GM23338 (cell line): ENCODE data around the gene FOXD1. TPM values are rescaled to one million over a fixed set of nuclear protein-coding genes. Genes with fewer than 3 reads are reported as not detected.

Experiments used
- ATAC-seq: fragments of 200-7000 bp; cut with Tn5 transposase; 3 replicates; pipeline ENCODE4 v1.9.1; 2020
- DNase-seq: peaks from one replicate; pipeline ENCODE4 v3.0.0-alpha.2; 2015; ENCODE audit warnings: low spot score
- H2AFZ ChIP-seq: fragments of 200-600 bp; sonication (generic); 2 replicates; pipeline ENCODE4 v1.8.0; 2016; ENCODE audit warnings: antibody characterized with exemption, mild to moderate bottlenecking, moderate library complexity
- H3F3A ChIP-seq: fragments of 200-600 bp; sonication (generic); replicated peaks from 2 replicates; pipeline ENCODE4 v1.8.0; 2017; ENCODE audit warnings: antibody characterized with exemption, mixed run types, low read depth
- H3K27ac ChIP-seq: fragments of 200-600 bp; sonication (generic); 2 replicates; pipeline ENCODE4 v1.6.1; 2016; ENCODE audit warnings: low read depth
- H3K27me3 ChIP-seq: fragments of 200-600 bp; sonication (generic); 2 replicates; pipeline ENCODE4 v1.8.0; 2016; ENCODE audit warnings: mild to moderate bottlenecking, mixed run types, moderate library complexity; ENCODE audit not compliant: insufficient read depth
- H3K36me3 ChIP-seq: fragments of 200-600 bp; sonication (generic); 2 replicates; pipeline ENCODE4 v1.8.0; 2016; ENCODE audit warnings: mild to moderate bottlenecking; ENCODE audit not compliant: insufficient read depth
- H3K4me1 ChIP-seq: fragments of 200-600 bp; sonication (generic); 2 replicates; pipeline ENCODE4 v1.8.0; 2016; ENCODE audit warnings: mild to moderate bottlenecking, moderate library complexity; ENCODE audit not compliant: insufficient read depth
- H3K4me2 ChIP-seq: fragments of 200-600 bp; sonication (generic); 2 replicates; pipeline ENCODE4 v1.7.1; 2017; ENCODE audit warnings: mixed run types
- H3K4me3 ChIP-seq: fragments of 200-600 bp; sonication (generic); 2 replicates; pipeline ENCODE4 v1.6.1; 2016; ENCODE audit warnings: mixed run types
- H3K79me2 ChIP-seq: fragments of 200-600 bp; sonication (generic); replicated peaks from 2 replicates; pipeline ENCODE4 v1.8.0; 2017; ENCODE audit warnings: mild to moderate bottlenecking; ENCODE audit not compliant: insufficient read depth
- H3K9me2 ChIP-seq: fragments of 200-600 bp; sonication (generic); 2 replicates; pipeline ENCODE4 v1.8.0; 2017; ENCODE audit not compliant: insufficient read depth
- H4K20me1 ChIP-seq: fragments of 200-600 bp; sonication (generic); replicated peaks from 2 replicates; pipeline ENCODE4 v1.8.0; 2017; ENCODE audit warnings: mild to moderate bottlenecking; ENCODE audit not compliant: insufficient read depth
- H3K27ac Mint-ChIP-seq: 2 replicates; pipeline ENCODE4 v1.8.0; 2020; ENCODE audit warnings: inconsistent platforms, mild to moderate bottlenecking, moderate library complexity, mixed read lengths
- H3K27me3 Mint-ChIP-seq: 3 replicates; pipeline ENCODE4 v1.8.0; 2022; ENCODE audit warnings: low read depth, mild to moderate bottlenecking, moderate library complexity, mixed read lengths, inconsistent platforms; ENCODE audit not compliant: insufficient read depth, poor library complexity
- H3K36me3 Mint-ChIP-seq: 3 replicates; pipeline ENCODE4 v1.8.0; 2021; ENCODE audit warnings: low read depth, mild to moderate bottlenecking, inconsistent platforms, moderate library complexity, mixed read lengths
- H3K4me1 Mint-ChIP-seq: 3 replicates; pipeline ENCODE4 v1.8.0; 2020; ENCODE audit warnings: mild to moderate bottlenecking, inconsistent platforms, mixed read lengths
- H3K4me3 Mint-ChIP-seq: 3 replicates; pipeline ENCODE4 v1.8.0; 2021; ENCODE audit warnings: moderate library complexity, mild to moderate bottlenecking, inconsistent platforms, mixed read lengths
- H3K9me3 Mint-ChIP-seq: 3 replicates; pipeline ENCODE4 v1.8.0; 2020; ENCODE audit warnings: moderate library complexity, mild to moderate bottlenecking, inconsistent platforms, mixed read lengths
- CREB1 ChIP-seq: fragments of 250-450 bp; sonication (Bioruptor Pico); IDR thresholded peaks from 2 replicates; pipeline ENCODE4 v1.5.0; 2020; ENCODE audit warnings: low read depth, mild to moderate bottlenecking, moderate library complexity
- EZH2 ChIP-seq: fragments of 200-600 bp; sonication (generic); IDR thresholded peaks from one replicate; pipeline ENCODE4 v1.8.0; 2017; ENCODE audit warnings: antibody characterized with exemption, mild to moderate bottlenecking, low read depth; ENCODE audit not compliant: unreplicated experiment
- EZH2phosphoT487 ChIP-seq: fragments of 200-600 bp; sonication (generic); IDR thresholded peaks from one replicate; pipeline ENCODE4 v1.8.1; 2018; ENCODE audit warnings: antibody characterized with exemption; ENCODE audit not compliant: unreplicated experiment
- JUNB ChIP-seq: IDR thresholded peaks from one replicate; pipeline ENCODE4 v1.6.1; 2016; ENCODE audit warnings: antibody characterized with exemption; ENCODE audit not compliant: unreplicated experiment
- NANOG ChIP-seq: IDR thresholded peaks from 2 replicates; pipeline ENCODE4 v1.6.1; 2016; ENCODE audit warnings: antibody characterized with exemption, borderline replicate concordance
- POLR2AphosphoS5 ChIP-seq: IDR thresholded peaks from 2 replicates; pipeline ENCODE4 v1.6.1; 2016; ENCODE audit warnings: antibody characterized with exemption, low read depth
- STAT1 ChIP-seq: IDR thresholded peaks from one replicate; pipeline ENCODE4 v1.6.1; 2016; ENCODE audit warnings: antibody characterized with exemption; ENCODE audit not compliant: unreplicated experiment
- ZNF114 ChIP-seq: fragments of 250-450 bp; sonication (Bioruptor Pico); IDR thresholded peaks from 2 replicates; pipeline ENCODE4 v1.5.0; 2020; ENCODE audit warnings: mild to moderate bottlenecking, moderate library complexity
- ZNF331 ChIP-seq: fragments of 250-450 bp; sonication (Bioruptor Pico); IDR thresholded peaks from 2 replicates; pipeline ENCODE4 v1.5.0; 2020; ENCODE audit warnings: low read depth, mild to moderate bottlenecking, moderate library complexity
- polyA plus RNA-seq: library from polyadenylated mRNA; unstranded; fragments of >200 nt; fragmentation: Nextera tagmentation; extraction: Ambion mirVana; gene quantifications from 2 replicates; pipeline ENCODE4 v1.2.1, GENCODE V29; 2016
- total RNA-seq: library from RNA; depleted of rRNA; stranded (reverse); fragments of >200 nt; shearing (Covaris generic); gene quantifications from 2 replicates; pipeline ENCODE4 v1.2.3, GENCODE V29; 2014
- TF ChIP-seq, protein P1 (sequence below): IDR thresholded peaks from one replicate; pipeline ENCODE4 v1.6.1; 2018; ENCODE audit warnings: antibody characterized with exemption; ENCODE audit not compliant: unreplicated experiment
- TF ChIP-seq, protein P2 (sequence below): IDR thresholded peaks from 2 replicates; pipeline ENCODE4 v1.6.1; 2016; ENCODE audit warnings: antibody characterized with exemption
- TF ChIP-seq, protein P3 (sequence below), 2 experiments: fragments of 200-600 bp in 1 of 2; sonication (generic) in 1 of 2; conservative IDR thresholded peaks; 2 replicates each; pipeline versions ENCODE4 v1.5.1 to v1.6.1; 2016 to 2017; ENCODE audit warnings: antibody characterized with exemption in 2 of 2, low read depth in 2 of 2, mild to moderate bottlenecking in 2 of 2, moderate library complexity in 1 of 2
- TF ChIP-seq, protein P4 (sequence below): fragments of 250-450 bp; sonication (Bioruptor Pico); IDR thresholded peaks from 2 replicates; pipeline ENCODE4 v1.5.0; 2020; ENCODE audit warnings: mild to moderate bottlenecking, moderate library complexity

Gene FOXD1
- total and polyA plus RNA-seq, 2 experiments from 2014 or later, result 0.42 TPM; not detected in 1

DNA sequence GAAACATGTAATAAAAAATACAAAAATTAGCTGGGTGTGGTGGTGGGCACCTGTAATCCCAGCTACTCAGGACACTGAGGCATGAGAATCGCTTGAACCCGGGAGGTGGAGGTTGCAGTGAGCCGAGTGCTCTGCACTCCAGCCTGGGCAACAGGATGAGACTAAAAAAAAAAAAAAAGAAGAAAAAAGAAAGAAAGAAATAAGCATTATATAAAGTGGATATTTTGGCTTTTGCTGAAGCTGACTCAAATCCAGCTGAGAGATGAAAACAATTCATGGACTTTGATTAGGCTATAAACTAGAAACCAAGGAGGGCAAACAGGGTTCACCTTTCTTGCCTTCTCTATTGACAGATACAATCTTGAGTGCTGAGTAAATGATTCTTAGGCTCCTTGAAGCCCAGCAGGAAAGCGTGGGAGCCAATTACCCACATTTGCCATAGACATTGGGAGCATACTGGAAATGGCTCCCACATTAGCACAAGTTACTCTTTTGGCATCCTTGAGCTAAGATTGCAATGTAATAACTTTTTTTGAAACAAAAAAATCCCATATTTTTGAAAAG lies 47.3 kb upstream of the FOXD1 start:
- H3K4me1 ChIP-seq, result peaks cover 31% of the 10 kb centered on the region
- no peaks in the 10 kb centered on the region for H3K9me3 Mint-ChIP-seq
- H2AFZ ChIP-seq, result no peak overlapping the region
- peaks cover 9% of the 10 kb centered on the region; the same call in 1 of the 2 replicates for H4K20me1 ChIP-seq
- H3F3A ChIP-seq, result 0 out of 2 replicates have a peak, but pooled peaks cover 3% of the 10 kb centered on the region
- no peak for TF ChIP-seq ZNF331
- TF ChIP-seq, protein P1, sequence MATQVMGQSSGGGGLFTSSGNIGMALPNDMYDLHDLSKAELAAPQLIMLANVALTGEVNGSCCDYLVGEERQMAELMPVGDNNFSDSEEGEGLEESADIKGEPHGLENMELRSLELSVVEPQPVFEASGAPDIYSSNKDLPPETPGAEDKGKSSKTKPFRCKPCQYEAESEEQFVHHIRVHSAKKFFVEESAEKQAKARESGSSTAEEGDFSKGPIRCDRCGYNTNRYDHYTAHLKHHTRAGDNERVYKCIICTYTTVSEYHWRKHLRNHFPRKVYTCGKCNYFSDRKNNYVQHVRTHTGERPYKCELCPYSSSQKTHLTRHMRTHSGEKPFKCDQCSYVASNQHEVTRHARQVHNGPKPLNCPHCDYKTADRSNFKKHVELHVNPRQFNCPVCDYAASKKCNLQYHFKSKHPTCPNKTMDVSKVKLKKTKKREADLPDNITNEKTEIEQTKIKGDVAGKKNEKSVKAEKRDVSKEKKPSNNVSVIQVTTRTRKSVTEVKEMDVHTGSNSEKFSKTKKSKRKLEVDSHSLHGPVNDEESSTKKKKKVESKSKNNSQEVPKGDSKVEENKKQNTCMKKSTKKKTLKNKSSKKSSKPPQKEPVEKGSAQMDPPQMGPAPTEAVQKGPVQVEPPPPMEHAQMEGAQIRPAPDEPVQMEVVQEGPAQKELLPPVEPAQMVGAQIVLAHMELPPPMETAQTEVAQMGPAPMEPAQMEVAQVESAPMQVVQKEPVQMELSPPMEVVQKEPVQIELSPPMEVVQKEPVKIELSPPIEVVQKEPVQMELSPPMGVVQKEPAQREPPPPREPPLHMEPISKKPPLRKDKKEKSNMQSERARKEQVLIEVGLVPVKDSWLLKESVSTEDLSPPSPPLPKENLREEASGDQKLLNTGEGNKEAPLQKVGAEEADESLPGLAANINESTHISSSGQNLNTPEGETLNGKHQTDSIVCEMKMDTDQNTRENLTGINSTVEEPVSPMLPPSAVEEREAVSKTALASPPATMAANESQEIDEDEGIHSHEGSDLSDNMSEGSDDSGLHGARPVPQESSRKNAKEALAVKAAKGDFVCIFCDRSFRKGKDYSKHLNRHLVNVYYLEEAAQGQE, result no peak
- TF ChIP-seq, protein P2, sequence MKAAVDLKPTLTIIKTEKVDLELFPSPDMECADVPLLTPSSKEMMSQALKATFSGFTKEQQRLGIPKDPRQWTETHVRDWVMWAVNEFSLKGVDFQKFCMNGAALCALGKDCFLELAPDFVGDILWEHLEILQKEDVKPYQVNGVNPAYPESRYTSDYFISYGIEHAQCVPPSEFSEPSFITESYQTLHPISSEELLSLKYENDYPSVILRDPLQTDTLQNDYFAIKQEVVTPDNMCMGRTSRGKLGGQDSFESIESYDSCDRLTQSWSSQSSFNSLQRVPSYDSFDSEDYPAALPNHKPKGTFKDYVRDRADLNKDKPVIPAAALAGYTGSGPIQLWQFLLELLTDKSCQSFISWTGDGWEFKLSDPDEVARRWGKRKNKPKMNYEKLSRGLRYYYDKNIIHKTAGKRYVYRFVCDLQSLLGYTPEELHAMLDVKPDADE, result no peak
- TF ChIP-seq, protein P3, sequence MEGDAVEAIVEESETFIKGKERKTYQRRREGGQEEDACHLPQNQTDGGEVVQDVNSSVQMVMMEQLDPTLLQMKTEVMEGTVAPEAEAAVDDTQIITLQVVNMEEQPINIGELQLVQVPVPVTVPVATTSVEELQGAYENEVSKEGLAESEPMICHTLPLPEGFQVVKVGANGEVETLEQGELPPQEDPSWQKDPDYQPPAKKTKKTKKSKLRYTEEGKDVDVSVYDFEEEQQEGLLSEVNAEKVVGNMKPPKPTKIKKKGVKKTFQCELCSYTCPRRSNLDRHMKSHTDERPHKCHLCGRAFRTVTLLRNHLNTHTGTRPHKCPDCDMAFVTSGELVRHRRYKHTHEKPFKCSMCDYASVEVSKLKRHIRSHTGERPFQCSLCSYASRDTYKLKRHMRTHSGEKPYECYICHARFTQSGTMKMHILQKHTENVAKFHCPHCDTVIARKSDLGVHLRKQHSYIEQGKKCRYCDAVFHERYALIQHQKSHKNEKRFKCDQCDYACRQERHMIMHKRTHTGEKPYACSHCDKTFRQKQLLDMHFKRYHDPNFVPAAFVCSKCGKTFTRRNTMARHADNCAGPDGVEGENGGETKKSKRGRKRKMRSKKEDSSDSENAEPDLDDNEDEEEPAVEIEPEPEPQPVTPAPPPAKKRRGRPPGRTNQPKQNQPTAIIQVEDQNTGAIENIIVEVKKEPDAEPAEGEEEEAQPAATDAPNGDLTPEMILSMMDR (conservative IDR thresholded peaks at IDR 0.05; ENCODE audit: low read depth in 2 of 2), result no peak
- TF ChIP-seq, protein P4, sequence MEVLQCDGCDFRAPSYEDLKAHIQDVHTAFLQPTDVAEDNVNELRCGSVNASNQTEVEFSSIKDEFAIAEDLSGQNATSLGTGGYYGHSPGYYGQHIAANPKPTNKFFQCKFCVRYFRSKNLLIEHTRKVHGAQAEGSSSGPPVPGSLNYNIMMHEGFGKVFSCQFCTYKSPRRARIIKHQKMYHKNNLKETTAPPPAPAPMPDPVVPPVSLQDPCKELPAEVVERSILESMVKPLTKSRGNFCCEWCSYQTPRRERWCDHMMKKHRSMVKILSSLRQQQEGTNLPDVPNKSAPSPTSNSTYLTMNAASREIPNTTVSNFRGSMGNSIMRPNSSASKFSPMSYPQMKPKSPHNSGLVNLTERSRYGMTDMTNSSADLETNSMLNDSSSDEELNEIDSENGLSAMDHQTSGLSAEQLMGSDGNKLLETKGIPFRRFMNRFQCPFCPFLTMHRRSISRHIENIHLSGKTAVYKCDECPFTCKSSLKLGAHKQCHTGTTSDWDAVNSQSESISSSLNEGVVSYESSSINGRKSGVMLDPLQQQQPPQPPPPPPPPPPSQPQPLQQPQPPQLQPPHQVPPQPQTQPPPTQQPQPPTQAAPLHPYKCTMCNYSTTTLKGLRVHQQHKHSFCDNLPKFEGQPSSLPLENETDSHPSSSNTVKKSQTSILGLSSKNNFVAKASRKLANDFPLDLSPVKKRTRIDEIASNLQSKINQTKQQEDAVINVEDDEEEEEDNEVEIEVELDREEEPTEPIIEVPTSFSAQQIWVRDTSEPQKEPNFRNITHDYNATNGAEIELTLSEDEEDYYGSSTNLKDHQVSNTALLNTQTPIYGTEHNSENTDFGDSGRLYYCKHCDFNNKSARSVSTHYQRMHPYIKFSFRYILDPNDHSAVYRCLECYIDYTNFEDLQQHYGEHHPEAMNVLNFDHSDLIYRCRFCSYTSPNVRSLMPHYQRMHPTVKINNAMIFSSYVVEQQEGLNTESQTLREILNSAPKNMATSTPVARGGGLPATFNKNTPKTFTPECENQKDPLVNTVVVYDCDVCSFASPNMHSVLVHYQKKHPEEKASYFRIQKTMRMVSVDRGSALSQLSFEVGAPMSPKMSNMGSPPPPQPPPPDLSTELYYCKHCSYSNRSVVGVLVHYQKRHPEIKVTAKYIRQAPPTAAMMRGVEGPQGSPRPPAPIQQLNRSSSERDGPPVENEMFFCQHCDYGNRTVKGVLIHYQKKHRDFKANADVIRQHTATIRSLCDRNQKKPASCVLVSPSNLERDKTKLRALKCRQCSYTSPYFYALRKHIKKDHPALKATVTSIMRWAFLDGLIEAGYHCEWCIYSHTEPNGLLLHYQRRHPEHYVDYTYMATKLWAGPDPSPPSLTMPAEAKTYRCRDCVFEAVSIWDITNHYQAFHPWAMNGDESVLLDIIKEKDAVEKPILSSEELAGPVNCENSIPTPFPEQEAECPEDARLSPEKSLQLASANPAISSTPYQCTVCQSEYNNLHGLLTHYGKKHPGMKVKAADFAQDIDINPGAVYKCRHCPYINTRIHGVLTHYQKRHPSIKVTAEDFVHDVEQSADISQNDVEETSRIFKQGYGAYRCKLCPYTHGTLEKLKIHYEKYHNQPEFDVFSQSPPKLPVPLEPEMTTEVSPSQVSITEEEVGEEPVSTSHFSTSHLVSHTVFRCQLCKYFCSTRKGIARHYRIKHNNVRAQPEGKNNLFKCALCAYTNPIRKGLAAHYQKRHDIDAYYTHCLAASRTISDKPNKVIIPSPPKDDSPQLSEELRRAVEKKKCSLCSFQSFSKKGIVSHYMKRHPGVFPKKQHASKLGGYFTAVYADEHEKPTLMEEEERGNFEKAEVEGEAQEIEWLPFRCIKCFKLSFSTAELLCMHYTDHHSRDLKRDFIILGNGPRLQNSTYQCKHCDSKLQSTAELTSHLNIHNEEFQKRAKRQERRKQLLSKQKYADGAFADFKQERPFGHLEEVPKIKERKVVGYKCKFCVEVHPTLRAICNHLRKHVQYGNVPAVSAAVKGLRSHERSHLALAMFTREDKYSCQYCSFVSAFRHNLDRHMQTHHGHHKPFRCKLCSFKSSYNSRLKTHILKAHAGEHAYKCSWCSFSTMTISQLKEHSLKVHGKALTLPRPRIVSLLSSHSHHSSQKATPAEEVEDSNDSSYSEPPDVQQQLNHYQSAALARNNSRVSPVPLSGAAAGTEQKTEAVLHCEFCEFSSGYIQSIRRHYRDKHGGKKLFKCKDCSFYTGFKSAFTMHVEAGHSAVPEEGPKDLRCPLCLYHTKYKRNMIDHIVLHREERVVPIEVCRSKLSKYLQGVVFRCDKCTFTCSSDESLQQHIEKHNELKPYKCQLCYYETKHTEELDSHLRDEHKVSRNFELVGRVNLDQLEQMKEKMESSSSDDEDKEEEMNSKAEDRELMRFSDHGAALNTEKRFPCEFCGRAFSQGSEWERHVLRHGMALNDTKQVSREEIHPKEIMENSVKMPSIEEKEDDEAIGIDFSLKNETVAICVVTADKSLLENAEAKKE (CRISPR knock-in tag), result no peak
- TF ChIP-seq NANOG, result no peak
- TF ChIP-seq EZH2, result no peak
- TF ChIP-seq JUNB, result no peak
- TF ChIP-seq STAT1, result no peak
- TF ChIP-seq CREB1 (CRISPR knock-in tag), result no peak
- no peak for TF ChIP-seq ZNF114 (CRISPR knock-in tag)
- no peak for TF ChIP-seq EZH2phosphoT487
- TF ChIP-seq POLR2AphosphoS5, result no peak
- no peak overlapping the region for H3K4me2 ChIP-seq
- H3K36me3 Mint-ChIP-seq, result peaks cover 24% of the 10 kb centered on the region
- peaks cover 7% of the 10 kb centered on the region for H3K27me3 Mint-ChIP-seq
- no peaks in the 10 kb centered on the region for H3K27me3 ChIP-seq
- H3K27ac Mint-ChIP-seq, result no peak overlapping the region
- H3K9me2 ChIP-seq, result no peaks in the 10 kb centered on the region
- H3K4me3 Mint-ChIP-seq, result no peak overlapping the region
- ATAC-seq (no peak), DNase-seq (no peak)
- H3K79me2 ChIP-seq, result peaks cover 39% of the 10 kb centered on the region
- no peak overlapping the region for H3K4me3 ChIP-seq
- no peak overlapping the region for H3K27ac ChIP-seq
- H3K4me1 Mint-ChIP-seq, result peaks cover 48% of the 10 kb centered on the region
- peaks cover 4% of the 10 kb centered on the region; the same call in 1 of the 2 replicates for H3K36me3 ChIP-seq
